Hepatocyte (in vitro differentiated cells): ENCODE measurements around the gene RSL1D1. TPM values are rescaled to one million over a fixed set of nuclear protein-coding genes. Genes with fewer than 3 reads are reported as not detected.
"Not testable (repeated sequence)": the region's sequence is repeated elsewhere in the genome, so short reads cannot be mapped to it uniquely, and the experiment has no call there.

ENCODE experiments used
- DNase-seq: peaks from one replicate; pipeline ENCODE4 v3.0.0-alpha.2; 2016; ENCODE audit warnings: low spot score
- H2AFZ ChIP-seq: fragments of 200-600 bp; sonication (generic); 2 replicates; pipeline ENCODE4 v1.6.0; 2016; ENCODE audit warnings: antibody characterized with exemption, mild to moderate bottlenecking
- H3K27ac ChIP-seq: fragments of 200-600 bp; sonication (generic); 2 replicates; pipeline ENCODE4 v1.5.1; 2016; ENCODE audit warnings: mild to moderate bottlenecking
- H3K27me3 ChIP-seq: fragments of 200-600 bp; sonication (generic); 2 replicates; pipeline ENCODE4 v1.6.1; 2016
- H3K36me3 ChIP-seq: fragments of 200-600 bp; sonication (generic); replicated peaks from 2 replicates; pipeline ENCODE4 v1.5.1; 2016; ENCODE audit warnings: low read depth; ENCODE audit not compliant: insufficient read depth
- H3K4me1 ChIP-seq: fragments of 200-600 bp; sonication (generic); 2 replicates; pipeline ENCODE4 v1.5.1; 2016; ENCODE audit warnings: mild to moderate bottlenecking, moderate library complexity; ENCODE audit not compliant: insufficient read depth
- H3K4me2 ChIP-seq: fragments of 200-600 bp; sonication (generic); 2 replicates; pipeline ENCODE4 v1.6.0; 2016
- H3K4me3 ChIP-seq: fragments of 200-600 bp; sonication (generic); 2 replicates; pipeline ENCODE4 v1.5.1; 2016; ENCODE audit warnings: mild to moderate bottlenecking
- H3K79me2 ChIP-seq: fragments of 200-600 bp; sonication (generic); 2 replicates; pipeline ENCODE4 v1.6.0; 2017; ENCODE audit warnings: mild to moderate bottlenecking
- H3K9me2 ChIP-seq: fragments of 200-600 bp; sonication (generic); replicated peaks from 2 replicates; pipeline ENCODE4 v1.6.0; 2017; ENCODE audit warnings: mild to moderate bottlenecking; ENCODE audit not compliant: insufficient read depth
- H3K9me3 ChIP-seq: fragments of 200-600 bp; sonication (generic); 2 replicates; pipeline ENCODE4 v1.5.1; 2016; ENCODE audit warnings: low read depth, mild to moderate bottlenecking
- H4K20me1 ChIP-seq: fragments of 200-600 bp; sonication (generic); 2 replicates; pipeline ENCODE4 v1.6.0; 2016; ENCODE audit warnings: mild to moderate bottlenecking; ENCODE audit not compliant: insufficient read depth, poor library complexity, severe bottlenecking
- CTCF ChIP-seq: fragments of 200-600 bp; sonication (generic); IDR thresholded peaks from 2 replicates; pipeline ENCODE4 v1.5.1; 2016; ENCODE audit warnings: antibody characterized with exemption, mild to moderate bottlenecking; ENCODE audit not compliant: poor library complexity
- EZH2 ChIP-seq: fragments of 200-600 bp; sonication (generic); IDR thresholded peaks from 2 replicates; pipeline ENCODE4 v1.6.1; 2016; ENCODE audit warnings: antibody characterized with exemption, mild to moderate bottlenecking, borderline replicate concordance
- EZH2phosphoT487 ChIP-seq: fragments of 200-600 bp; sonication (generic); IDR thresholded peaks from one replicate; pipeline ENCODE4 v1.6.1; 2018; ENCODE audit warnings: antibody characterized with exemption, mild to moderate bottlenecking, low read depth, moderate library complexity; ENCODE audit not compliant: unreplicated experiment, severe bottlenecking
- WGBS: methylation state at CpG from one replicate; pipeline ENCODE4 v1.1.6; 2016; ENCODE audit warnings: low lambda C conversion rate; ENCODE audit errors: missing lambda C conversion rate; 5-methylcytosine and 5-hydroxymethylcytosine counted together
- polyA plus RNA-seq: library from polyadenylated mRNA; unstranded; fragments of >200 nt; fragmentation: Nextera tagmentation; extraction: Ambion mirVana; gene quantifications from 2 replicates; pipeline ENCODE4 v1.2.1, GENCODE V29; 2016
- total RNA-seq: library from RNA; depleted of rRNA; stranded (reverse); fragments of >200 nt; gene quantifications from 2 replicates; pipeline ENCODE4 v1.2.3, GENCODE V29; 2014

Gene RSL1D1
- total and polyA plus RNA-seq, 2 experiments from 2014 or later: 138 TPM

DNA sequence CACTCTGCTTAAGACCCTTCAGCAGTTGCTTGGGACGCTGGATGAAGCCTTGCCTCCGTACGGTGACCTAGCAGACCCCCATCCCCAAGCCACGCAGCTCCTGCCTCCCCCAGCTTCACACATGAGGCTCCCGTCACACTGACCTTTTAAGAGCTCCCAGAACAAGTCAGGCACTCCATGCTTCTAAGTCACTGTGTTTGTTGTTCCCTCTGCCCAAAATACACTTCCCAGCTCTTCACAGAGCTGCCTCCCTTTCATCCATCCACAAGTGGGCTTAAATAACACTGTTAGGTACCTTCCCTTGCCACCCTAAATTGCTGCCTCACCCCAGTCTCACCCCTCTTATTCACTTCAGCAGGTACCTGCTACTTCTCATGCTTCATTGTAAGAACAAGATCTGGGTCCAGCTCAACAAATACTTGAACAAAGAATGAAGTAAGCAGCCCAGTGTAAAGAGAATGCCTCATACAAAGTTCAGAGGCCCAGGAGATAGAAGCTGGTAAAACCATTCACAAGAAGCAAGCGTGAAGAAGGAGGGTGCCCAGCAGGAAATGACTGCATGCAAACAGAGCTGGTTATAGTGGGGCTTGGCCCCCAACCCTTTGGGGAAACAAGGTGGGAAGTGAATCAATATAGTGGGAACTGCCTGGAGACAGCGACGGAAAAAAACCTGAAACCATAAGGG is 60.1 kb downstream of the RSL1D1 start:
- whole genome bisulfite sequencing: 92% methylated on average over 8 of the region's 8 CpGs
- H3K4me3 ChIP-seq: no peak overlapping the region
- no peaks in the 10 kb centered on the region for H3K36me3 ChIP-seq
- H3K9me3 ChIP-seq: no peaks in the 10 kb centered on the region
- DNase-seq: no peak
- no peaks in the 10 kb centered on the region for H3K9me2 ChIP-seq
- H3K4me1 ChIP-seq: peaks cover 54% of the 10 kb centered on the region
- no peaks in the 10 kb centered on the region for H3K27me3 ChIP-seq
- TF ChIP-seq CTCF (no peak), EZH2 (no peak), EZH2phosphoT487 (no peak)
- peaks cover 70% of the 10 kb centered on the region for H4K20me1 ChIP-seq
- H3K79me2 ChIP-seq: peaks cover 100% of the 10 kb centered on the region
- peak overlapping the region; percentile 86 for H3K4me2 ChIP-seq
- H2AFZ ChIP-seq: no peak overlapping the region
- H3K27ac ChIP-seq: peak overlapping the region; percentile 98

GRCh38 chr16:11788914-11789313 is 62.4 kb downstream of the RSL1D1 start:
- no peak for TF ChIP-seq EZH2
- TF ChIP-seq CTCF: no peak
- H2AFZ ChIP-seq: no peak overlapping the region
- DNase-seq: no peak
- H3K79me2 ChIP-seq: peaks cover 98% of the 10 kb centered on the region
- no peaks in the 10 kb centered on the region for H3K27me3 ChIP-seq
- no peak overlapping the region for H3K4me3 ChIP-seq
- no peak overlapping the region for H3K4me2 ChIP-seq
- H3K36me3 ChIP-seq: no peaks in the 10 kb centered on the region
- peaks cover 40% of the 10 kb centered on the region for H3K4me1 ChIP-seq
- WGBS: 97% methylated on average over 3 of the region's 3 CpGs
- no peak overlapping the region for H3K27ac ChIP-seq
- H3K9me3 ChIP-seq: no peaks in the 10 kb centered on the region
- peaks cover 62% of the 10 kb centered on the region for H4K20me1 ChIP-seq
- no peaks in the 10 kb centered on the region for H3K9me2 ChIP-seq

- H2AFZ ChIP-seq, DNase-seq, H3K27me3 ChIP-seq, H3K4me3 ChIP-seq, H3K9me2 ChIP-seq, H3K4me2 ChIP-seq, H3K36me3 ChIP-seq, H3K9me3 ChIP-seq: not testable (repeated sequence)
- H3K79me2 ChIP-seq: peaks cover 96% of the 10 kb centered on the region
- WGBS: 96% methylated on average over 13 of the region's 13 CpGs
- H4K20me1 ChIP-seq: peaks cover 34% of the 10 kb centered on the region
- H3K27ac ChIP-seq: peak overlapping the region; percentile 57
- H3K4me1 ChIP-seq: peaks cover 19% of the 10 kb centered on the region
Measured at GRCh38 chr16:11784980-11785599, 66.3 kb downstream of the RSL1D1 start.

DNA sequence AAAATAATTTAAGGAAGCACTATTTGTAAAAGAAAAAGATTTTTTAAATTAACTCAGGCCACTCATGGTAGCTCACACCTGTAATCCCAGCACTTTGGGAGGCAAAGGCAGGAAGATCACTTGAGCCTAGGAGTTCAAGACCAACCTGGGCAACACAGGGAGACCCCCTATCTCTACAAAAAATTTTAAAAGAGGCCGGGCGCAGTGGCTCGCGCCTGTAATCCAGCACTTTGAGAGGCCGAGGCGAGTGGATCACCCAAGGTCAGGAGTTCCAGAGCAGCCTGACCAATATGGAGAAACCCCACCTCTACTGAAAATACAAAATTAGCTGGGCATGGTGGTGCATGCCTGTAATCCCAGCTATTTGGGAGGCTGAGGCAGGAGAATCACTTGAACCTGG is 67.0 kb downstream of the RSL1D1 start:
- not testable (repeated sequence) for H3K4me3 ChIP-seq, H3K27me3 ChIP-seq, H2AFZ ChIP-seq, H3K36me3 ChIP-seq, DNase-seq, H3K4me2 ChIP-seq, H3K9me3 ChIP-seq, H3K27ac ChIP-seq, H3K9me2 ChIP-seq
- H4K20me1 ChIP-seq: peaks cover 27% of the 10 kb centered on the region
- H3K4me1 ChIP-seq: peaks cover 19% of the 10 kb centered on the region
- WGBS: 99% methylated on average over 6 of the region's 6 CpGs
- peaks cover 96% of the 10 kb centered on the region for H3K79me2 ChIP-seq
